Islet precursor cell (in vitro differentiated cells): ENCODE results near the gene SMAGP.
"Not testable (repeated sequence)": the region's sequence is repeated elsewhere in the genome, so short reads cannot be mapped to it uniquely, and the experiment has no call there.

Experiments used
- DNase-seq: peaks from one replicate; pipeline ENCODE4 v3.0.0-alpha.2; 2018

SMAGP gene

DNA sequence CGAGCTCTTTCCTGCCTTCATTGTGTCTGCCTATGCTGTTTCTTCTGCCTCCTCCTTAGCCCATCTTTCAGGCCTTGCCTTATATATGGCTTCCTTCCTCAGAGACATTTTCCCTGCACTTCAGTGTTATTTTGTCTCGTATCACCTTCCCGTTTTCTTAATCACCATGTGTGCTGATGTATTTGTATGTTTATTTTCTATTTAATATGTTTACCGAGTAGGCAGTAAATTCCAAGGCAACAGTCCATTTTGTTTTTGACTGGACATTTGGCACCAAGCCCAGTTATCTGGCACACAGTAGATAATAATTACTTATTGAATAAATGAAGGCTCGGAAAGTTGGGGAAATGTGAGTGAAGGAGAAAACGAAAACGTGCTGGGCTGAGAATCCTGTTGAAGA lies 47.8 kb downstream of the SMAGP start:
- no peak for DNase-seq

DNA sequence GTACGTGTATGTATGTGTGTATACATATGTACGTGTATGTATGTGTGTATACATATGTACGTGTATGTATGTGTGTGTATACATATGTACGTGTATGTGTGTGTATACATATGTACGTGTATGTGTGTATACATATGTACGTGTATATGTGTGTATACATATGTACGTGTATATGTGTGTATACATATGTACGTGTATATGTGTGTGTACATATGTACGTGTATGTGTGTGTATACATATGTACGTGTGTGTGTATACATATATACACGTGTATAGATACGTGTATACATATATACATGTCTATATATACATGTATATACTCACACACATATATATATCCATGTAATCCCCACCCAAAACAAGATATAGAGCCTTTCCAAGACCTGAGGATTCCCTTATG lies 50.4 kb downstream of the SMAGP start:
- not testable (repeated sequence) for DNase-seq

DNA sequence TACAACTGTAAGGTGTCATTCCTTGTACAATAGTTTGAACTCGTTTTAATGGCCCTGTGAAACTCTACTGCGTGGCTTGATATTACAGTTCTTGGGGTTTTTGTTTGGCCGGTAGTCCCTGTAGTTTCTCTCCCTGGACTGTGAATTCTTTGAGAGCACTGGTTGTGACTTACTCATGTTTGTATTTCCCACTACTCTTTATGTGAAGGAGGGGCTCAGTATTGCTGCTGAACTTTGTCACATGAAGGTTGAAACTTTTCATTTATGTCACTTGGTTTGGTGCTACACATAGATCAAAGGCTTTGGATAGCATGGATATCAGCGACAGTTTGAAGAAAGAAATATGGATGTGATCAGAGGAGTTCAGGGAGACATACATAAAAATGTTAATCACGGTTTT lies 50.9 kb downstream of the SMAGP start:
- no peak for DNase-seq

DNA sequence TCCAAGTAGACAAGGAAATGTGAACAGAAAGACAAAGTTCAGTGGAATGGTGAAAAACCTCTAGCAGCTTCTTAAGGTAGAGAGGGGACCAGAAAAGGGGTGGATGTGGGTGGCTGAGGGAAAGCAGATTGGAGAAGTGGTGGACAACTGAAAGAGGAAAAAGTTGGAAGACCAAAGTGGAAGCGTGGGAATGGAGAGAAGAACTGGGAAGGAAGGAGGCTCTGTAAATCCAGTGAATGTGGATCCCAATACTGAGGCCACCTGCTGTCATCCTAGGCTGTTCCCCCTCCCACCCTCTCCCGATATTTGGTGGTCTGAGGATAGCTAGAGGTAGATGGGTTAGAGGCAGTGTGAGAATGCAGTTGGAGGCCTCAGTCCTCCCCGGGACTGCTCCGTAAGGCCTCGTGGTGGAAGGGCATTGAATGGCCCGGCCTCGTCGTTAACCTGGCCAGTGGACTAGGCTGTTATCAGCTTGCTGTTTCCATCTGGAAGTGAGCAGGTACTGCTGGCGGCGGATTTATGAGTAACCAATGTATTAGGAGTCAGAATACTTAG lies 51.5 kb downstream of the SMAGP start:
- peak; percentile 80 for DNase-seq

DNA sequence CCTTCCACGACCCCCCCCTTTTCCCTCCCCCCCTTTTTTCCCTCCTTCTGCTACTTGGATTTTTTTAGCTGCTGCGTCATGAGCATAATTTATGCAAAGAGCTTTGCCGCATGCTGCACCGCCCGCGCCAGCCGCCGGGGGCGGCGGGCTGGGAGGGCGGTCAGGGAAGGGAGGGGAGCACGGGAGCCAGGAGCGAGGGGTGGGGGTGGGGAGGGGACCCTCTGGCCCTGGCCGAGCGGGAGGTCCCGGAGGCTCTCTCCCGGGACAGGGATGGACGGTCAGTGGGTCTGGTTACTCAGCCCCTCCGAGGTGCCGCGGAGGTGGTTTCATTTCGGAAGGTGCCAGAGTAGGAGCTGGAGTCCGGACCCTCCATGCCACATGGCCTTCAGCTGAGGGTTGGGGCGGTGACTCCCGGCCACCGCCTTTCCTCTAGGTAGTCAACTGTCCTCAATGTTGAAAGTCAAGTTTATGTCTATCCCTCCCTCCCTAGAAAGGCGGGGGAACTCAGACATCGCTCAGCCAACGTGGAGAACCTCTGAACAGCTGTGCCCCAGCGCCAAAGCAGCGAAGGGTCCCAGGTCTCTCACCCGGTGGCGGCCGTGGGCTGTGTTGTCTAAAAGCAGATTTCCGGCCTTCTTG lies 52.1 kb downstream of the SMAGP start, which contains the start of gene POU6F1:
Gene POU6F1, minus strand, starts transcription at position 95 of the 639 bp plus-strand sequence. CDS start 11,226 bp downstream, outside the sequence.
- DNase-seq: peak; percentile 93

DNA sequence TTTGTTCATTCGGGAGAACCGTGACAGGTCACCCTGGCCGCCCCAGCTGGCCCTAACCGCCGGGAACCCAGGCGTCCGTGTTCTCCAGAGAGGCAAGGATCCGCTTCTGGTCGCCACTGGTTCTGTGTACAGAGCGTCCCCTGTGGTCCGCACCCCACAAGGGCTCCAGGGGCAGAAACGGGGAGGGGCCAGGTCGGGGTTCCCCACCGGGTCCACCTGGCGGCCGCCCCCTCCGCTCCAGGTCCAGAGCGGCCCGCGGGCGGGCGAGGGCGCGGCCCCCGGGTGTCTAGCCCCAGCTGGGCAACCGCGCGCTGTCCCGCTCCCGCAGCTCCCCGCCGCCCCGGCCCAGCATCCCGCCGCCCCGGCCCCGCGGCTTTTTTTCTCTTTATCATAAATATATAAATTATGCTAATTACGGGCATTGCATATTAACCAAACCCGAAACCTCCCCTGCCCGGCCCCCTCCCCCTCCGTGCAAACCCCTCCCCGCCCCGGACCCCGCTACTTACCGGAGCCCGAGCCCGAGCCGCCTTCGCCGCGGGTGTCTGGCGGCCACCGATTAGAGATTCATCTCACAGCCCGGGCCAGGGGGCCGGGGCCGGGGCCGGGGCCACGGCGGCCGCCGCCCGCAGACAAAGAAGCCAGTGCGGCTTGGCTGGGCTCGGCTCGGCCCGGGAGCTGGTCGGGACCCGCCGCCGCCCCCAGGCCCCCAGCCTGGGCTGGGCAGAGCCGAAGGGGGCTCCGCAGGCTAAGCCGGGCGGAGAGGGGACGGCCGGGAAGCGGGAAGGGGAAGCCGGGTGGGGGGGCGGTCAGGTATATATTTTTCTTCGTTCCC lies 52.9 kb downstream of the SMAGP start:
- peak; percentile 78 for DNase-seq

DNA sequence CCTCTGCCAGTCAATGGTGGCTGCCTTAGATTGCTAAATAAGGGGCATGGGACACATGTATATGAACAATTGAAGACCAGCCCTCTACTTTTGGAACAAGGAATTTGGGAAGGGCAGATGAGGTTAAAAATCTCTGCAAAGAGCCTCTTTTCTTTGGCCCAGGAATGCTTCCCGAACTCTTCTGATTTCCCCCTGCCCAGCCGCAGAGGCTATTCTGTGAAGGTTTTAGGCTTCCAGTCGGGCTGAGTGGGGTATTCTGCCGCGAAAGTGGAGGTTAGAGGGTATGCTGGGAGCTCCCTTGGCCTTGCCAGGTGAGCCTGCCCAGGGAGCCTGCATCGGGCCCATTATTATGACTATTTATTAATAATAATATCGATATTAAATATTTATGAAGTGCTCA lies 53.6 kb downstream of the SMAGP start:
- DNase-seq: no peak

DNA sequence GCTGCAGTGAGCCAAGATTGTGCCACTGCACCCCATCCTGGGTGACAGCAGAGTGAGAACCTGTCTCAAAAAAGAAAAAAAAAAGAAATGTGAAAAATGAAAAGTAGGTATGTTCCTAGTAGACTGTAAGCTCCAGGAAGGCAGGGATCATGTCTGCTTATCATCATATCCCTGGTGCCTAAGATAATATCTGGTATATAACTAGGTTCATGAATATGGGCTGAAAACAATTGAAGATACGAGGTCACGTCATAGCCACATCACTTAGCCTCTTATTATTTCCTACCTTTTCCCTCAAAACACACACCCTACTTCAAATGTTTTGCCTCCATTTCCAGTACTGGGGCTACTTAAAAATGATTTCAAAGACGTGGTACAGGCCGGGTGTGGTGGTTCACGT lies 55.3 kb downstream of the SMAGP start:
- no peak for DNase-seq

DNA sequence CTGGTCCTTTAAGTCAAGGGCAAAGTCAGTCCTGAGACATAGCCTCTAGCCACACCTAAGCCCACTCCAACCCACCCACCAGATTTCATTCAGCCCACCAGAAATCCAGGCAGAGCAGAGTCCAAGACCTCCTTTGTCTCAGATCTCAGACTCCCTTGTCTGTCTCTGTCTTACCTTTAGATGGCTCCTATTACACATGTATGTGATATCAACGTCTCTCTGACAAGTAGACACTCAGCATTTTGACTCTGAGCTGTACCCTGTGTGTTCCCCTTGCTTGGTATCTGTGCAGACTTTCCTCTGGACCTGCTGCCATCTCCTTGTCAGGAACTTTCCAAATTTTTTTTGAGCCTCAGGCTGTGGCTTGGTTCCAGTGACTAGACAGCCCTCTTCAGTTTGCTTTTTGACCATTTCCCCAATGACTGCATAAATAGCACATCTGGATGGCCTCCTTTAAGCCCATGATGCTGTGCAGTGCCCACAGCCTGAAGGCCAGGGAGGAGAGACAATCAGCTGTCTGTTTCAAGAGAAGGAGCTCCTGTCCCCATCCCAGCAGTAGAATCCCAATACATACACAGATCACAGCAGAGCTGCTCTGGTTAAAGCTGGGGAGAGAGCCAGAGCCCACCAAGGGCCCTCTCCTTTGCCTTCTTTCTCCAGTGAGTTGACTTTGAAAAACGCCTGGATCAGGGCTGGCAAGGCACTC lies 59.4 kb downstream of the SMAGP start:
- DNase-seq: no peak

DNA sequence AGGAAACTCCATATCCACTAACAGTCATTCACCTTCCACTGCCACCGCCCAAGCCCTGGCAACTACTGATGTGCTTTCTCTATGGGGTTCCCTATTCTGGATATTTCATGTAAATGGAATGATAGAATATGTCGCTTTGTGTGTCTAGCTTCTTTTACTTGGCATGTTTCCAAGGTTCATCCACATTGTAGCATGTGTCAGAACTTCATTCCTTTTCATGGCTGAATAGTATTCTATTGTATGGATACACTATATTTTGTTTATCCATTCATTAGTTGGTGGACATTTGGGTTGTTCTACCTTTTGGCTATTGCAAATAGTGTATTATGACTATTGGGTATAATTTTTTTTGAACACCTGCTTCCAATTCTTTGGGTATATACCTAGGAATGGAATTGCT lies 61.0 kb downstream of the SMAGP start:
- DNase-seq: no peak

DNA sequence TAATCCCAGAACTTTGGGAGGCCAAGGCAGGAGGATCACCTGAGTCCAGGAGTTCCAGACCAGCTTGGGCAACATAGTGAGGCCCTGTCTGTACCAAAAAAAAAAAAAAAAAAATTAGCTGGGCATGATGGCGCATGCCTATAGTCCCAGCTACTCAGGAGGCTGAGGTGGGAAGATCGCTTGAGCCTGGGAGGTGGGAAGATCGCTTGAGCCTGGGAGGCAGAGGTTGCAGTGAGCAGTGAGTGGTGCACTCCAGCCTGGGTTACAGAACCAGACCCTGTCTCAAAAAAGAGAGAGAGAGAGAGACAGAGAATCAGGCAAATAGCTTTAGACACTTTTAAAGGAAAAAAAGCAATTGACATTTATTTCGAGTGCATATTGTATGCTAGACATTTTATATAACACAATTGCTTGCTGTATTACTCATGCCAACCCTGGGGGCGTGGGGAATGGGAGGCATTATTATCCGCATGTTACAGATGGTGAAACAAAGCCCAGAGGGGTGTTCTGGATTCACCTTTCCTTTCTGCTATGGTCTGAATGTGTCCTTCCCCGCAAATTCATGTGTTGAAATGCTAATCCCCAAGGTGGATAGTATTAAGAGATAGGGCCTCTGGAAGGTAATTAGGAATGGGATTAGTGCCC lies 62.1 kb downstream of the SMAGP start:
- no peak for DNase-seq

DNA sequence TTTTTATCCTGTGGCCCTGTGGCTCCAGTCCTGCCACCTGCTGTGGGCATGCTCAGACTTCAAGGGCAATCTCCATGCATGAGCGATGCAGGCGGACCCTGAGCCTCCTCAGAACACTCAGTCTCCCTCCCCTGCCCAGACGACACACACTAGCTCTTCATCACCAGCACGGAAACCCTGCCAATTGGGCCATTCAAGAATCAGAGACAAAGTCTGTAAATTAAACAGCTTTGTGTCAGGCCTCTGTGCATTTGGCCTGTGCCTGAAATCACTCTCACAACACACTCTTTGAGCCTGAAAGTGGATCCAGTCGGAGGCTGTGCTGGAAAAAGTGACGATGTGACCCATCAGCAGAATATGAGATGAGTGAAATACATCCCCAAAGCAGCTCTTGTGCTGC lies 64.9 kb downstream of the SMAGP start:
- no peak for DNase-seq

DNA sequence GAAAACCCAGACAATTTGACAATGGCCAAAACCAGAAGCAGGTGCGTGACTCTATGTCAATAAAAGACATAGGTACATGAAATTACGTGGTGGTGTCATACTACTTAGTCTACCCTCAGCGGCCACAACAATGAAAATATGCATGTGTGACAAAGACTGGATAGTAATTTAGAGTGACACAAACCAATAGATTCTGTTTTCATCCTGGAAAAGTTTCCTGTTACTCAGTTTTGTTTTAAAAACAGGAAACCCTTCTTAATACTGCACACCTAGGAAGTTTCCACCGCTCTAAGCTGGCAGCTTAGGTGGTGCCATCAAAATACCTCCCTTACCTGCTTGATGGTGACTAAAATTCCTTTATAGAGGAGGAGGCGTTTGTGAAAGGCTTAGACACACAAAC lies 67.5 kb downstream of the SMAGP start:
- DNase-seq: no peak

DNA sequence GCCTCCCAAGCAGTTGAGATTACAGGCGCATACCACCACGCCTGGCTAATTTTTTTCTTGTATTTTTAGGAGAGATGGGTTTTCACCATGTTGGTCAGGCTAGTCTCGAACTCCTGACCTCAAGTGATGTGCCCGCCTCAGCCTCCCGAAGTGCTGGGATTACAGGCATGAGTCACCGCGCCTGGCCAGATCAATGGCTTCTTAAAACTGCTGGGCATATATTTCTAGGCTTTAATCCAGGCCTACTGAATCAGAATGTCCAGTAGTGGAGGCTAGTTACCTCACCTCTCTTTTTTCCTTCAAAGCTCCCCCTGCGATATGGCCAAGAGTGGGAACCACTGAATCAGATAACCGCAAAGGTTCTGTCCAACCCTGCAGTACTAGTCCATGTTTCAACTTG lies 69.4 kb downstream of the SMAGP start:
- DNase-seq: no peak

DNA sequence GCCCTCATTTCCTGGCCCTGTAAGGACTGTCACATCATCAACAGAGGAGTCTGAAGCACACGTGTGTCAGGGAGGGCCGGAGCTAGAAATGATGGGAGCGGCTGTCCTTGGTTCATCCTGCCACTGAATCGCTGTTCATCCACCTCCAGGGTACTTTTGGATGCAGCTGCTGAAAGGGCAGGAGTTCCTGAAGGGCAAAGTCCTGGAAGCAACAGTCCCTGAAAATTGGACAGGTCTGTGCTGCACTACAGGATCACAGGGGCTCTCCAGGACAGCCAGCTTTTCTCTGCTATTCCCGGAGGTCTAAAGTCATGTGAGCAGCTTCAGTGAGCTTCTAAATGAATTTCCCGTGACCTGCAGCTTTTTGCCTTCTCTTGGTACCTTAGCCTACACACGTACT lies 70.1 kb downstream of the SMAGP start:
- DNase-seq: no peak

DNA sequence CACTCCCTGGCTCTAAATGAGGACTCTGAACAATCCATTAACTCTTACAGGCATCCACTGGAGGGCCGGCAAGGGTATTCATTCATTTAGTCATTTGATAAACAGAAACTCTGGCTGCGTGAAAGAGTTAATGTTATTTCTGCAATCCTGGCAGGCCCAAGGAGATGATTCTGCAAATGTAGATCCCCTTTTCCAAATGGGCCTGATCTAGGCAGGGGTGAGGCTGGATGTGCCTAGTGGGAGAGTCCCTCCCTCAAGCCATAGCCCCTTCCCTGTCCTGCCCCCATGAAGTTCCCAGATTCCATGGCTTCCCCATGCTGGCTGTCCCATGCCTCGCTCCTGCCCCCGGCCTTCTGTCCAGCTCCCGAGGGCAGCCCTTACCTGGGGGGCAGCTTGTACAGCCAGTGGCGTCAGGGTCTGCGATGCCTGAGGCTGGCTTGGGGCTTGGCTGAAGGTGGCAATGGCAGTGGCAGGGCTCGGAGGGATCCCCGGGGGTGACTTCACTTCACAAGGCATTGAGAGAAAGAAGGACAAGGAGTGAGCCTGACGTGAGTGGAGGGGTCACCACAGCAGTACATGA lies 70.8 kb downstream of the SMAGP start:
- no peak for DNase-seq

DNA sequence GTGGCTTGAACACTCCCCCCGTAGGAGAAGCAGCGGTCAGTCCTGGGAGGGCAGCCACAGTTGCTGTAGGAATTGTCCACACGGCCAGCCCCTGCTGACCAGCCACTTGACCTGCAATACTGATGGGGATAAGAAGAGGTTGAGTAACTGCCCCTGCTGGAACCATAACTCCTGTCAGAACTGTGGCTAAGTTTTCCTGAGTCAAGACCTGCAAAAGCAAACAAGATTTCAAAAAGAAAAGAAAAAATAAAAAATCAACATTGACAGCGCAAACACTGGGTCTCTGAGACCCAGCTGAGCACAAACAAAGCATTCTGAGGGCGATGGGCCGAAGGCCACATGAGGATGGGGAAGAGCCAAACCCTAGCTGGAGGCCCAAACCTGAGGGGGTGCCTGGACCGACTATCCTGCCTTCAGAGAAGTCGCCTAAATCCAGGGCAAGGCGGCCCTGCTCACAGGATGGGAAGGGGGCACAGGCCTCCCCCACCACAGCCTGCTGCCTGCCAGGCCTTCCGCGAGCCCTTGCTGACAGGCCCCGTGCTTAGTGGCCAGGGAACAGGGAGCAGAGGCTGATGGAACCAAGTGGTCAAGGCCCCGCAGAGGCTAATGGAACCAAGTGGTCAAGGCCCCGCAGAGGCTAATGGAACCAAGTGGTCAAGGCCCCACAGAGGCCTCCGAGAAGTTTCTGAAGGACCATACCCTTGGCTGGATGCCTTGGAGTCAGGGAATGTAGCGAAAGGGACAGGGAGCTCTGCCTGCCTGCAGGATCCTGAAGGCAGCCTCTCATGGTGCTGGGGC lies 71.4 kb downstream of the SMAGP start:
- no peak for DNase-seq

DNA sequence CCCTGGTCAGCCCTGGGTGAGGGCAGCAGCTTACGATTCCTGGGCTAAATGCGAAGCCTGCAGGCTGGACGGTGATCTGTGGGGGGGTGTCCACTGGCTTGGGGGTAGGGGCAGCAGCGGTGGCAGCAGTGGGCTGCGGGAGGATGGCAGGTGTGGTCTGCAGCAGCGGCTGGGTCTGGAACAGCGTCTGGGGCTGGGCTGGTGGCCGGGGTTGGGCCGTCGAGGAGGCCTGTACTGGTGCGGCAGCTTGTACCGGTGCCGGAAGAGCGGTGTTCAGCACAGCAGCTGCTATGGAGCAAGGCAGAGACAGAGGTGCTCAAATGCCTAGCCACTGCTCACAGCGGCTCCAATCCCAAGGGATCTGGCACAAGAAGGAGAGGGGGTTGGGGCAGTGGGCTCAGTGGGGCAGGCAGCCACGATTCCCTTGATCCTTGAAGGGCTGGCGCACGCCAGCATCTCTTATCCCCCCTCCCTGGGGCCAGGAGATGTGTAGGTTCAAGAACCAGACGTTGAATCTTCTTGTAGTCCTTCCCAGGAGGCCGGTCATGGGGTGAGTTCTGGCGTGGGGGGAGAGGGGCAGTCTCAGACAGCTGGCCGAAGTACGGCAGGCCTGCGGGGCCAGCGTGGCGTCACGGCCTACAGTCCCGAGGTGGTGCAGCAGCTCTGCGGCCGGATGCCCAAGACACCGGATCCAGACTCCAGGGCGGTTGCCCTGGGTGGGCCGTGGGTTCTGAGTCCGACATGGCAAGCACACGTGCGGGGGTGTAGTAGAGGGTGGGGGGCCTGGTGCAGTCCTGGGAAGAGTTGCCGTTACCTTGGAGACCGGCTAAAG lies 72.3 kb downstream of the SMAGP start:
- DNase-seq: no peak

DNA sequence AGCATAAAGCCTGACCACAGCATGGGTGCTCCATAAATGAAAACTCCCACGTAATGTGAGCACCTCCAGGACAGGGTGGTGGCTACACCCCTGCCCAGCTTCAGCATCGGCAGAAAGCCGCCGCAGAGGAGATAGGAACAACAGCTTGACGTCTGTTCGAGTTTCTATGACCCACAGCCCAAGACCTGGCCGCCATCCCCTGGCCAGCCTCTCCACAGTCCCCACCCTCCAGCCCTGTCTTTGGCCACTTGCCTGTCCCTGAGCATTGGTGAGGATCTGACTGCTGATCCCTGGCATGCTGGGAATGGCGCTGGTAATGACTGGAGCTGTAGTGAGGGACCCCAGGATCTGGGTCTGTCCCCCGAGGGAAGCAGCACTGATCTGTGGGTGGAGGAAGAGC lies 73.7 kb downstream of the SMAGP start:
- DNase-seq: no peak

DNA sequence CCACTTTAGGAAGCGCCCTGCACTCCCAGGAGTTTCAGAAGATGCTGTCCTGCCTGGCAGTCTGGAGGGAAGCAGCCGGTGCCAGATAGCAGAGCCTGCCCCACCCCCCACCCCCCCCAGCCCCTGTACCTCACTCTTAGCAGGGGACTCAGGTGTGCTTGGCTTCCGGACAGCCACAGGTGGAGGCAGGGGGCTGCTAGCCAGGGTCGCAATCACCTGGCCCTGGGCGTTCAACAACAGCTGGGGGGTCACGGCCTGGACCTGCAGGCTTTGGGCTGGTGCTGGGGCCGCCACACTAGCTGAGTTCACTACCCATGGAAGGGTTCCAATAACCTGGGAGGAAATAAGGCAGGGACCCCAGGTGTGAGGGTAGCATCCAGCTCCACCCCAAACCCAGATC lies 74.4 kb downstream of the SMAGP start:
- DNase-seq: no peak
